HCT116 (cell line): ENCODE measurements around the gene RXRA. TPM values are rescaled to one million over a fixed set of nuclear protein-coding genes. Genes with fewer than 3 reads are reported as not detected.

Experiments
- ATAC-seq: fragments of 200-7000 bp; cut with Tn5 transposase; 2 replicates; pipeline ENCODE4 v1.9.1; 2020; ENCODE audit warnings: mild to moderate bottlenecking, moderate library complexity
- BruUV-seq: library from RNA; stranded (reverse); fragments of 400-500 nt; replicated peaks from 2 replicates; lab custom pipeline; 2021; lab: Mats Ljungman, UMichigan
- CTCF ChIA-PET: fragments of 300-600 bp; sonication (Branson Sonifier 250); formaldehyde crosslinking; loops from one replicate; lab custom pipeline; 2021; ENCODE audit warnings: antibody characterized with exemption; lab: Charles Lee
- POLR2A ChIA-PET: fragments of 300-600, 350-600 bp; sonication (Branson Sonifier 250); formaldehyde crosslinking; loops from one replicate; lab custom pipeline; 2021; ENCODE audit warnings: antibody characterized with exemption; lab: Charles Lee
- RAD21 ChIA-PET, 2 experiments: fragments of 300-600 bp; sonication (Branson Sonifier 250); formaldehyde crosslinking; loops; one replicate each; lab custom pipeline; 2023; ENCODE audit warnings: low total read pairs in 2 of 2; ENCODE audit not compliant: uncharacterized antibody in 2 of 2, unreplicated experiment in 2 of 2, low non-redundant PET in 1 of 2; lab: Charles Lee
- DNase-seq: peaks from one replicate; pipeline ENCODE4 v3.0.0-alpha.2; 2010; ENCODE audit warnings: low read depth, low spot score
- H2AFZ ChIP-seq: fragments of 200-600 bp; shearing (Covaris generic), sonication (generic); 2 replicates; pipeline ENCODE4 v1.6.1; 2017; ENCODE audit warnings: low read depth, mixed run types, mixed read lengths, antibody characterized with exemption, low read length; ENCODE audit not compliant: poor library complexity, severe bottlenecking
- H3K27ac ChIP-seq: 2 replicates; pipeline ENCODE4 v1.5.1; 2012; ENCODE audit warnings: low read depth, low read length
- H3K27me3 ChIP-seq: fragments of 200-600 bp; sonication (generic); 2 replicates; pipeline ENCODE4 v1.6.1; 2016; ENCODE audit warnings: mixed run types, low read length, mixed read lengths; ENCODE audit not compliant: insufficient read depth
- H3K36me3 ChIP-seq, 2 experiments: fragments of 200-500 bp in 1 of 2; fragments of 200-600 bp in 1 of 2; sonication (Bioruptor generic) in 1 of 2; sonication (generic) in 1 of 2; 2 replicates each; pipeline versions ENCODE4 v1.5.1 to v1.6.1; 2014 to 2016; ENCODE audit warnings: low read length in 2 of 2, inconsistent platforms in 1 of 2, mixed read lengths in 1 of 2, mixed run types in 1 of 2; ENCODE audit not compliant: insufficient read depth in 2 of 2, control insufficient read depth in 1 of 2
- H3K4me1 ChIP-seq, 2 experiments: fragments of 200-600 bp in 1 of 2; sonication (generic) in 1 of 2; 2 replicates each; pipeline versions ENCODE4 v1.5.1 to v1.6.1; 2012 to 2017; ENCODE audit warnings: low read length in 2 of 2, inconsistent platforms in 1 of 2, mild to moderate bottlenecking in 1 of 2, mixed read lengths in 1 of 2, mixed run types in 1 of 2, moderate library complexity in 1 of 2; ENCODE audit not compliant: insufficient read depth in 2 of 2, control insufficient read depth in 1 of 2
- H3K4me2 ChIP-seq: fragments of 200-600 bp; sonication (generic); 2 replicates; pipeline ENCODE4 v1.6.1; 2017; ENCODE audit warnings: mixed run types, low read length, mixed read lengths
- H3K4me3 ChIP-seq, 2 experiments: fragments of 200-600 bp in 1 of 2; sonication (generic) in 1 of 2; replicated peaks in 1 of 2; 2 replicates each; pipeline ENCODE4 v1.5.1; 2011 to 2016; ENCODE audit warnings: low read length in 2 of 2, control low read depth in 1 of 2, low read depth in 1 of 2, mild to moderate bottlenecking in 1 of 2, mixed read lengths in 1 of 2, mixed run types in 1 of 2
- H3K79me2 ChIP-seq: fragments of 200-600 bp; sonication (generic); 2 replicates; pipeline ENCODE4 v1.6.1; 2017; ENCODE audit warnings: mild to moderate bottlenecking, mixed run types, low read length, moderate library complexity, mixed read lengths; ENCODE audit not compliant: insufficient read depth
- H3K9ac ChIP-seq: fragments of 200-600 bp; sonication (generic); 2 replicates; pipeline ENCODE4 v1.6.1; 2016; ENCODE audit warnings: low read length, mixed read lengths
- H3K9me2 ChIP-seq: fragments of 200-600 bp; sonication (generic), shearing (Covaris generic); 2 replicates; pipeline ENCODE4 v1.6.1; 2017; ENCODE audit warnings: mixed run types, mild to moderate bottlenecking, moderate library complexity; ENCODE audit not compliant: insufficient read depth
- H3K9me3 ChIP-seq, 2 experiments: fragments of 200-500 bp in 1 of 2; fragments of 200-600 bp in 1 of 2; sonication (Bioruptor generic) in 1 of 2; sonication (generic) in 1 of 2; 2 replicates each; pipeline ENCODE4 v1.6.1; 2014 to 2017; ENCODE audit warnings: low read length in 2 of 2, mixed read lengths in 2 of 2, inconsistent platforms in 1 of 2, low read depth in 1 of 2, mild to moderate bottlenecking in 1 of 2, mixed run types in 1 of 2, moderate library complexity in 1 of 2; ENCODE audit not compliant: control insufficient read depth in 1 of 2, insufficient read depth in 1 of 2
- H4K20me1 ChIP-seq: fragments of 200-600 bp; sonication (generic), shearing (Covaris generic); 2 replicates; pipeline ENCODE4 v1.6.1; 2017; ENCODE audit warnings: mixed run types, mild to moderate bottlenecking, moderate library complexity; ENCODE audit not compliant: insufficient read depth
- CBX3 ChIP-seq: IDR thresholded peaks from 2 replicates; pipeline ENCODE4 v1.6.1; 2012; ENCODE audit warnings: low read depth
- CEBPB ChIP-seq: IDR thresholded peaks from 2 replicates; pipeline ENCODE4 v1.6.1; 2012; ENCODE audit warnings: low read depth
- EGR1 ChIP-seq: IDR thresholded peaks from 2 replicates; pipeline ENCODE4 v1.6.1; 2012; ENCODE audit warnings: low read depth
- ELF1 ChIP-seq: IDR thresholded peaks from 2 replicates; pipeline ENCODE4 v1.6.1; 2012; ENCODE audit warnings: low read depth, borderline replicate concordance
- EZH2 ChIP-seq: fragments of 200-600 bp; sonication (generic); IDR thresholded peaks from 2 replicates; pipeline ENCODE4 v1.6.1; 2017; ENCODE audit warnings: antibody characterized with exemption, mixed run types
- EZH2phosphoT487 ChIP-seq: fragments of 200-600 bp; IDR thresholded peaks from 2 replicates; pipeline ENCODE4 v1.6.1; 2018; ENCODE audit warnings: antibody characterized with exemption, borderline replicate concordance
- FOSL1 ChIP-seq: IDR thresholded peaks from 2 replicates; pipeline ENCODE4 v1.6.1; 2012; ENCODE audit warnings: low read depth
- JUND ChIP-seq: IDR thresholded peaks from 2 replicates; pipeline ENCODE4 v1.6.1; 2012
- POLR2A ChIP-seq: IDR thresholded peaks from 2 replicates; pipeline ENCODE4 v1.7.0; 2011; ENCODE audit warnings: borderline replicate concordance; ENCODE audit not compliant: insufficient read depth, insufficient read length; ENCODE audit errors: extremely low read depth
- POLR2AphosphoS5 ChIP-seq: IDR thresholded peaks from 2 replicates; pipeline ENCODE4 v1.6.1; 2011; ENCODE audit warnings: mild to moderate bottlenecking, low read depth, low read length, moderate library complexity
- RAD21 ChIP-seq: IDR thresholded peaks from 2 replicates; pipeline ENCODE4 v1.6.1; 2012; ENCODE audit warnings: low read depth, mild to moderate bottlenecking
- SIN3A ChIP-seq: IDR thresholded peaks from 2 replicates; pipeline ENCODE4 v1.6.1; 2012; ENCODE audit warnings: low read depth
- SRF ChIP-seq: IDR thresholded peaks from 2 replicates; pipeline ENCODE4 v1.6.1; 2012; ENCODE audit warnings: low read depth
- YY1 ChIP-seq: IDR thresholded peaks from 2 replicates; pipeline ENCODE4 v1.6.1; 2011; ENCODE audit warnings: low read length, low read depth, moderate library complexity, mild to moderate bottlenecking; ENCODE audit not compliant: insufficient replicate concordance; ENCODE audit errors: extremely low read depth
- ZBTB33 ChIP-seq: IDR thresholded peaks from 2 replicates; pipeline ENCODE4 v1.6.1; 2011; ENCODE audit warnings: mild to moderate bottlenecking, low read length, moderate library complexity; ENCODE audit not compliant: insufficient replicate concordance; ENCODE audit errors: extremely low read depth
- ZFX ChIP-seq: fragments of 450-650 bp; IDR thresholded peaks from 2 replicates; pipeline ENCODE4 v1.6.1; 2017
- intact Hi-C: fragments of 100-400 bp; cut with micrococcal nuclease; formaldehyde crosslinking; loops from 2 replicates; pipeline ENCODE4 v1.10.0; 2022
- total RNA-seq: library from RNA; stranded (reverse); gene quantifications from one replicate; pipeline ENCODE4 v1.2.1, GENCODE V29; 2021; ENCODE audit not compliant: unreplicated experiment
- TF ChIP-seq, protein P1 (sequence below), 3 experiments: fragments of 200-600 bp in 1 of 3; sonication (generic) in 1 of 3; IDR thresholded peaks in 2 of 3; conservative IDR thresholded peaks in 1 of 3; 2 replicates each; pipeline ENCODE4 v1.5.1; 2012 to 2017; ENCODE audit warnings: low read depth in 2 of 3, low read length in 2 of 3, antibody characterized with exemption in 1 of 3, borderline replicate concordance in 1 of 3, control low read depth in 1 of 3, mild to moderate bottlenecking in 1 of 3, mixed read lengths in 1 of 3, mixed run types in 1 of 3, moderate library complexity in 1 of 3; ENCODE audit not compliant: insufficient read depth in 1 of 3
- TF ChIP-seq, protein P2 (sequence below): IDR thresholded peaks from 2 replicates; pipeline ENCODE4 v1.6.1; 2012
- TF ChIP-seq, protein P3 (sequence below): IDR thresholded peaks from 2 replicates; pipeline ENCODE4 v1.6.1; 2012; ENCODE audit warnings: low read depth
- TF ChIP-seq, protein P4 (sequence below): IDR thresholded peaks from 2 replicates; pipeline ENCODE4 v1.6.1; 2012

The RXRA gene
- total RNA-seq, 1 experiment from 2014 or later = 43.9 TPM

GRCh38 chr9:134390537-134390936 lies 64.3 kb downstream of the RXRA start:
- no peaks in the 10 kb centered on the region for H3K9me3 ChIP-seq
- RAD21 ChIA-PET = no interaction called here
- H3K27ac ChIP-seq = no peak overlapping the region
- no peak overlapping the region for H3K9ac ChIP-seq
- no peaks in the 10 kb centered on the region for H3K4me1 ChIP-seq
- H3K9me2 ChIP-seq = no peaks in the 10 kb centered on the region
- no peak overlapping the region for H3K4me2 ChIP-seq
- H3K27me3 ChIP-seq = no peaks in the 10 kb centered on the region
- no peak overlapping the region for H3K4me3 ChIP-seq
- no peak for DNase-seq
- no TSS peak for BruUV-seq
- H3K36me3 ChIP-seq = no peaks in the 10 kb centered on the region
- intact Hi-C loops = no loop called here
- TF ChIP-seq, protein P1, sequence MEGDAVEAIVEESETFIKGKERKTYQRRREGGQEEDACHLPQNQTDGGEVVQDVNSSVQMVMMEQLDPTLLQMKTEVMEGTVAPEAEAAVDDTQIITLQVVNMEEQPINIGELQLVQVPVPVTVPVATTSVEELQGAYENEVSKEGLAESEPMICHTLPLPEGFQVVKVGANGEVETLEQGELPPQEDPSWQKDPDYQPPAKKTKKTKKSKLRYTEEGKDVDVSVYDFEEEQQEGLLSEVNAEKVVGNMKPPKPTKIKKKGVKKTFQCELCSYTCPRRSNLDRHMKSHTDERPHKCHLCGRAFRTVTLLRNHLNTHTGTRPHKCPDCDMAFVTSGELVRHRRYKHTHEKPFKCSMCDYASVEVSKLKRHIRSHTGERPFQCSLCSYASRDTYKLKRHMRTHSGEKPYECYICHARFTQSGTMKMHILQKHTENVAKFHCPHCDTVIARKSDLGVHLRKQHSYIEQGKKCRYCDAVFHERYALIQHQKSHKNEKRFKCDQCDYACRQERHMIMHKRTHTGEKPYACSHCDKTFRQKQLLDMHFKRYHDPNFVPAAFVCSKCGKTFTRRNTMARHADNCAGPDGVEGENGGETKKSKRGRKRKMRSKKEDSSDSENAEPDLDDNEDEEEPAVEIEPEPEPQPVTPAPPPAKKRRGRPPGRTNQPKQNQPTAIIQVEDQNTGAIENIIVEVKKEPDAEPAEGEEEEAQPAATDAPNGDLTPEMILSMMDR (IDR thresholded peaks at IDR 0.05 in 2 of 3, conservative IDR thresholded peaks at IDR 0.05 in 1 of 3; ENCODE audit: borderline replicate concordance in 1 of 3, insufficient read depth in 1 of 3, low read depth in 2 of 3, low read length in 2 of 3) = no peak
- no peak for TF ChIP-seq YY1
- no peak for TF ChIP-seq SRF
- TF ChIP-seq JUND = no peak
- no peak for TF ChIP-seq EGR1
- TF ChIP-seq POLR2A = no peak
- no peak for TF ChIP-seq EZH2
- TF ChIP-seq CBX3 = no peak
- no peak for TF ChIP-seq EZH2phosphoT487
- TF ChIP-seq RAD21 = no peak
- no peak for TF ChIP-seq CEBPB
- TF ChIP-seq ZFX = no peak
- no peak for TF ChIP-seq POLR2AphosphoS5
- TF ChIP-seq, protein P2, sequence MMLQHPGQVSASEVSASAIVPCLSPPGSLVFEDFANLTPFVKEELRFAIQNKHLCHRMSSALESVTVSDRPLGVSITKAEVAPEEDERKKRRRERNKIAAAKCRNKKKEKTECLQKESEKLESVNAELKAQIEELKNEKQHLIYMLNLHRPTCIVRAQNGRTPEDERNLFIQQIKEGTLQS = no peak
- TF ChIP-seq, protein P3, sequence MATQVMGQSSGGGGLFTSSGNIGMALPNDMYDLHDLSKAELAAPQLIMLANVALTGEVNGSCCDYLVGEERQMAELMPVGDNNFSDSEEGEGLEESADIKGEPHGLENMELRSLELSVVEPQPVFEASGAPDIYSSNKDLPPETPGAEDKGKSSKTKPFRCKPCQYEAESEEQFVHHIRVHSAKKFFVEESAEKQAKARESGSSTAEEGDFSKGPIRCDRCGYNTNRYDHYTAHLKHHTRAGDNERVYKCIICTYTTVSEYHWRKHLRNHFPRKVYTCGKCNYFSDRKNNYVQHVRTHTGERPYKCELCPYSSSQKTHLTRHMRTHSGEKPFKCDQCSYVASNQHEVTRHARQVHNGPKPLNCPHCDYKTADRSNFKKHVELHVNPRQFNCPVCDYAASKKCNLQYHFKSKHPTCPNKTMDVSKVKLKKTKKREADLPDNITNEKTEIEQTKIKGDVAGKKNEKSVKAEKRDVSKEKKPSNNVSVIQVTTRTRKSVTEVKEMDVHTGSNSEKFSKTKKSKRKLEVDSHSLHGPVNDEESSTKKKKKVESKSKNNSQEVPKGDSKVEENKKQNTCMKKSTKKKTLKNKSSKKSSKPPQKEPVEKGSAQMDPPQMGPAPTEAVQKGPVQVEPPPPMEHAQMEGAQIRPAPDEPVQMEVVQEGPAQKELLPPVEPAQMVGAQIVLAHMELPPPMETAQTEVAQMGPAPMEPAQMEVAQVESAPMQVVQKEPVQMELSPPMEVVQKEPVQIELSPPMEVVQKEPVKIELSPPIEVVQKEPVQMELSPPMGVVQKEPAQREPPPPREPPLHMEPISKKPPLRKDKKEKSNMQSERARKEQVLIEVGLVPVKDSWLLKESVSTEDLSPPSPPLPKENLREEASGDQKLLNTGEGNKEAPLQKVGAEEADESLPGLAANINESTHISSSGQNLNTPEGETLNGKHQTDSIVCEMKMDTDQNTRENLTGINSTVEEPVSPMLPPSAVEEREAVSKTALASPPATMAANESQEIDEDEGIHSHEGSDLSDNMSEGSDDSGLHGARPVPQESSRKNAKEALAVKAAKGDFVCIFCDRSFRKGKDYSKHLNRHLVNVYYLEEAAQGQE = no peak
- TF ChIP-seq, protein P4, sequence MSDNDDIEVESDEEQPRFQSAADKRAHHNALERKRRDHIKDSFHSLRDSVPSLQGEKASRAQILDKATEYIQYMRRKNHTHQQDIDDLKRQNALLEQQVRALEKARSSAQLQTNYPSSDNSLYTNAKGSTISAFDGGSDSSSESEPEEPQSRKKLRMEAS = no peak
- no peak for TF ChIP-seq ZBTB33
- no peak for TF ChIP-seq ELF1
- TF ChIP-seq FOSL1 = no peak
- TF ChIP-seq SIN3A = no peak
- TF ChIP-seq, all 23 proteins: peak for 0
- ChIA-PET CTCF (no interaction called here), POLR2A (no interaction called here)
- ATAC-seq = no peak
- H3K79me2 ChIP-seq = peaks cover 54% of the 10 kb centered on the region; the same call in 1 of the 2 replicates
- H4K20me1 ChIP-seq = no peaks in the 10 kb centered on the region
- H2AFZ ChIP-seq = no peak overlapping the region
